ENCODE results near the gene SART1.

DNA sequence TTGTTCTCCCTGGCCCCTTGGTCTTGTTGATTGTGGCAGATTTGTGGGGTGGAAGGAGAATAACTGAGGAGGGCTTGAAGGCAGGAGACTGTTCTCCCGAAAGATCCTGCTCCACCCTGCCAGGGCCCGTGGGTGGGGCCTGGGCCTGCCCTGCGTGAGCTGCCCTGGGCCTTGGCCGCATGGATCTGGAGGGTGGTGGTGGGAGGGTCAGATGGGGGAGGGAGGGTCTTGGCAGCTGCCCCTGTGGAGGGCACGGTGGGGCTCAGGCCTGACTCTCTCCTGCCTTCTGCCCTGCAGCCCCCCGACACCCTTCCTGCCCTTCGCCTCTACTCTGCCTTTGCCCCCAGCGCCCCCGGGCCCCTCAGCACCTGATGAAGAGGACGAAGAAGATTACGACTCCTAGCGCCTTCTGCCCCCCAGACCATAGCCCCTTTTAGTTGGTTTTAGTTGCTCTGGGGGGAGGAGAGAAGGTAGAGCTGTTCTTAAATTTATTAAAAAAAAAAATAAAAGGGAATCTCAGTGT is 40.4 kb upstream of the SART1 start:
- TF ChIP-seq CTCF (IDR thresholded peaks at IDR 0.05), result no peak
- TF ChIP-seq POLR2AphosphoS5 (IDR thresholded peaks at IDR 0.05), result no peak
